Measurements from ENCODE around the gene KRCC1. TPM values are rescaled to one million over a fixed set of nuclear protein-coding genes. Genes with fewer than 3 reads are reported as not detected.

Gene KRCC1
- 14.9 and 26.6 TPM in 2 replicates for polyA plus RNA-seq
- polyA minus RNA-seq: 14.9 and 20.3 TPM in 2 replicates

GRCh38 chr2:88055371-88056128 is at the start of gene KRCC1:
Gene KRCC1, minus strand, starts transcription at chr2:88055783. Its CDS starts 27,220 bp downstream, at chr2:88028563.
- H3K9me2 ChIP-seq (ENCODE audit: insufficient read depth, low read length): no peaks in the 10 kb centered on the region
- H3K79me2 ChIP-seq (replicated peaks; ENCODE audit: insufficient read depth, low read length): peaks cover 14% of the 10 kb centered on the region
- TF ChIP-seq CTCF (IDR thresholded peaks at IDR 0.05; ENCODE audit: poor library complexity, severe bottlenecking) (peak; percentile 17), POLR2AphosphoS5 (IDR thresholded peaks at IDR 0.05) (peak; percentile 88), REST (IDR thresholded peaks at IDR 0.05; ENCODE audit: borderline replicate concordance) (peak; percentile 54), MXI1 (conservative IDR thresholded peaks at IDR 0.05; ENCODE audit: poor library complexity, severe bottlenecking) (peak; percentile 63), EP300 (conservative IDR thresholded peaks at IDR 0.05; ENCODE audit: poor library complexity, severe bottlenecking) (no peak), TAF1 (IDR thresholded peaks at IDR 0.05; ENCODE audit: low read depth) (peak; percentile 81)
- no peaks in the 10 kb centered on the region for H4K20me1 ChIP-seq (ENCODE audit: insufficient read depth)
- peak within 1 kb of the TSS; percentile 86 for H3K9ac ChIP-seq (ENCODE audit: low read length)
- no peaks in the 10 kb centered on the region for H3F3A ChIP-seq (ENCODE audit: insufficient read depth, low read length, poor library complexity, severe bottlenecking)
- H2AFZ ChIP-seq (ENCODE audit: low read depth, low read length): peak within 1 kb of the TSS; percentile 81
- H3K4me2 ChIP-seq (ENCODE audit: low read length): peak within 1 kb of the TSS; percentile 92
- no peaks in the 10 kb centered on the region for H3K27me3 ChIP-seq (ENCODE audit: insufficient read depth, low read depth, low read length)
- H3K4me3 ChIP-seq (ENCODE audit: low read length): peak within 1 kb of the TSS; percentile 83
- no peaks in the 10 kb centered on the region for H3K36me3 ChIP-seq (ENCODE audit: insufficient read depth, low read length)
- no peaks in the 10 kb centered on the region for H3K9me3 ChIP-seq (ENCODE audit: low read length)
- peak within 1 kb of the TSS; percentile 83 for H3K27ac ChIP-seq (ENCODE audit: low read length)

- Histone ChIP-seq H3K36me3 (ENCODE audit: insufficient read depth, low read length) (no peaks in the 10 kb centered on the region), H3K9me2 (ENCODE audit: insufficient read depth, low read length) (no peaks in the 10 kb centered on the region), H3K9me3 (ENCODE audit: low read length) (no peaks in the 10 kb centered on the region), H2AFZ (ENCODE audit: low read depth, low read length) (no peak overlapping the region), H3F3A (ENCODE audit: insufficient read depth, low read length, poor library complexity, severe bottlenecking) (no peaks in the 10 kb centered on the region), H3K9ac (ENCODE audit: low read length) (no peak overlapping the region), H4K20me1 (ENCODE audit: insufficient read depth) (no peaks in the 10 kb centered on the region), H3K27ac (ENCODE audit: low read length) (no peak overlapping the region), H3K4me2 (ENCODE audit: low read length) (no peak overlapping the region), H3K27me3 (ENCODE audit: insufficient read depth, low read depth, low read length) (no peaks in the 10 kb centered on the region), H3K79me2 (replicated peaks; ENCODE audit: insufficient read depth, low read length) (no peaks in the 10 kb centered on the region), H3K4me3 (ENCODE audit: low read length) (no peak overlapping the region)
- TF ChIP-seq EP300 (conservative IDR thresholded peaks at IDR 0.05; ENCODE audit: poor library complexity, severe bottlenecking) (no peak), CTCF (IDR thresholded peaks at IDR 0.05; ENCODE audit: poor library complexity, severe bottlenecking) (no peak), SMC3 (conservative IDR thresholded peaks at IDR 0.05; ENCODE audit: poor library complexity) (no peak), POLR2AphosphoS5 (IDR thresholded peaks at IDR 0.05) (no peak), MXI1 (conservative IDR thresholded peaks at IDR 0.05; ENCODE audit: poor library complexity, severe bottlenecking) (no peak), TAF1 (IDR thresholded peaks at IDR 0.05; ENCODE audit: low read depth) (no peak), REST (IDR thresholded peaks at IDR 0.05; ENCODE audit: borderline replicate concordance) (no peak), RAD21 (conservative IDR thresholded peaks at IDR 0.05) (no peak)
Observed at GRCh38 chr2:88100489-88100858, 44.9 kb upstream of the KRCC1 start.
